IPS-18c (cell line): ENCODE measurements around the gene ASB4.
"Not testable (repeated sequence)": the region's sequence is repeated elsewhere in the genome, so short reads cannot be mapped to it uniquely, and the experiment has no call there.

Source experiments
- H3K4me3 ChIP-seq: 2 replicates; pipeline ENCODE4 v1.7.0; 2013; ENCODE audit warnings: low read depth, mild to moderate bottlenecking, low read length, moderate library complexity; ENCODE audit not compliant: insufficient read depth
- H3K9me3 ChIP-seq: one replicate; pipeline ENCODE4 v1.6.1; 2013; ENCODE audit warnings: mild to moderate bottlenecking, low read length, moderate library complexity; ENCODE audit not compliant: control insufficient read depth, insufficient read depth

The ASB4 gene

DNA sequence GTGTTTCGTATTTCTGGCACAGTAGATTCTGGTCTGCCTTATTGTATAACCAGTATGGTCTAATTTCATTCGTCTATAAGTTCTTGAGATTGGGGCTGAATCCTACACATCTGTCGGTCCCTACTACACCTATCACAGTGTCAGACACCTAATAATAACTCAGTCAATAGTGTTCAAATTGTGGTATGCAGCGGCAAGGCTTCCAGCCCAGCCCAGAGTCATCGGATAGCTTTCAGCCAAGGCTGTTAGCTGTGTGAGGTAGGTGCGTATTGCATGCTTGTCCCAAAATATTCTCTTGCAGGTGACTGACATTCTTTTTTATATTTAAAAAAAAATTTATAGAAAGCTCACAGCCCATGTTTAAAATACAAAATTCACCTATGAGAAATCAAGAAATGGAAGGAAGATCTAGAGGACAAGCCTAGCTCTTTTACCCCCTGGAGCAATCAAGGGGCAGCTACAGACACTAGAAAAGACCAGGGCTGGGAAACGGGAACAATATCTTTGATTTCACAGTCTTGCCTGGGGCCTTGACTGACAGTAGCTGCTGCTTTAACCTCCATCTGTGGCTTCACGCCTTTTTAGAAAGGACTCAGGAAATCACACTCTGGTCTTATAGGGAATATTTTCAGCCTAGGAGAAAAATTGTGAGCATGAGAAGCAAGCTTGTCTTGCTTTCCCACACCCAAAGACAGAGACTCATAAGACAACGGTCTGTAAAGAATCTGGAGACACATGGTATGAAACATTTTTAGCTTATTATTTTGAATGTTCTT, 9.5 kb upstream of the ASB4 start:
- H3K4me3 ChIP-seq, result no peak overlapping the region

DNA sequence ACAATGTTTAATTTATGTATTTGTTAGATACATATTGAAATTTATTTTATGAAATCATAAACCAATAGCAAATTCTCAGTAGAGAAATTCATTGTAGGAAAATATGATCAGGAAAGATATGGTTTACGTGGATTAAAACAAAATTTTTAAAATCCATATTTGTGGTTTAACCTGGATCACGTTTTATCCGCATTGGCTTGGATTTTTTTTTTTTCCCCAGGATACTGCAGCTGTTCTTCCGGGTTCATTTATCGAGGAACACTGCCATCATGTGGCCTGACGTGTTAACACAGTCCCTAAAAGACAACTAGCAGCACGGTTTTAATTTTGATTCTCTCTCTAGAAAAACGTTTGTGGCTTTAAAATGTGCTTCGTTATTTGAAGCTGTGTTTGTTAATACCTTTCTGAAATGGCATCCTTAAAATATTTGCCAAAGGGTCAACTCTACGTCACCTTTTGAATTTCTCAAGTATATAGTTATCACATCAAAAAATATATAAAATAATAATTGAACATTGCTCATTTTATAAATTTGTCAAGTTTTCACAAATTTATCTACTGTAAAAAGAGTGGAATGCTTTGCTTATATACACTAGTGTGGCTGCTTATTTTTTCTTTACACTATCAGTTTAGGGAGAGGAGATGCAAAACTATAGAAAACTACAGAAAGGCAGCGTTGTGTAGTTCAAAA, 8.7 kb upstream of the ASB4 start:
- H3K9me3 ChIP-seq, result no peaks in the 10 kb centered on the region
- H3K4me3 ChIP-seq, result no peak overlapping the region

More for the DNA sequence above, 9.5 kb upstream of the ASB4 start:
- no peaks in the 10 kb centered on the region for H3K9me3 ChIP-seq

- H3K9me3 ChIP-seq, result no peaks in the 10 kb centered on the region
- no peak overlapping the region for H3K4me3 ChIP-seq
These were observed 7.3 kb upstream of the ASB4 start for GRCh38 chr7:95478272-95479037.

- no peak overlapping the region for H3K4me3 ChIP-seq
- H3K9me3 ChIP-seq, result no peaks in the 10 kb centered on the region
These were observed 5.6 kb upstream of the ASB4 start for GRCh38 chr7:95479992-95480624.

DNA sequence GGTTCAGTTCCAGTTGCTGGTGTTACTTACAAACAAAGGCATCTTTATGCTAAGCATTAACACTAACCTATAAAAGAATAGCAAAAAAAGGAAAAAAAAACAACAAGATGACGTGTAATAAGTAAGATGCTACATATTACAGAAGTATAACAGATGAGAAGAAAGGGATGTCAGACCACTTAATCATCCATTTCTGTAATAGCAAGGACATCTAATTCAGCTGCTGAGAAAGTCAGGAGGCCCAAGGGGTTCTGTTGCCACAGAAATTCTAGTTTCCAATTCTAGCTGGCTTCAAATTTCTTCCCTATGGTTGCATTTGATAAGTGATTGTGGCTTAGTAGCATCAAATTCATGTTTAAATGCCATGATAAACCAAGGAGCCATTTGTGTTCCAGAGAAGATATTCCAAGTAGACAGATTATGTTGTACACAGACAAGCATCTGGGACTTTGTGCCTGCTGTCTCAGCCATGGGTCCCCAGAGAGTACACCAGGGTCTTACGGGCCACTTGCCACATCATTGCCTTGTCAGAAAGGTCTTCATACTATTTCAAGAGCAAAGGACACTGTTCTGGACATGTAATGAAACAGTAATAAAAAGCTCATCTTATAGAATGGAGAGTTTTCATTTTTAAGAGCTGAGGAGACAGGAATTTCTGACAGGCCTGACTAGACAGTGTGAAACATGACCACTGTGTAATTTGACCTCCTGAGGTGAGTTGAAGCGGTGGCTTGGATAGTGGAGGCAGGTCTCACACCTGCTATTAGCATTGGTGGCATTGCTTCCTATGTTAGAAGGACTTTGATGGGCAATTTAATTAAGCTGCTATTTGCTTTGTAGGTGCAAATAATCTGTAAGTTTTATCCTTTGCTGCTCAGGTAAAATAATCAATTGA, 4.2 kb upstream of the ASB4 start:
- Histone ChIP-seq H3K4me3 (no peak overlapping the region), H3K9me3 (no peaks in the 10 kb centered on the region)

DNA sequence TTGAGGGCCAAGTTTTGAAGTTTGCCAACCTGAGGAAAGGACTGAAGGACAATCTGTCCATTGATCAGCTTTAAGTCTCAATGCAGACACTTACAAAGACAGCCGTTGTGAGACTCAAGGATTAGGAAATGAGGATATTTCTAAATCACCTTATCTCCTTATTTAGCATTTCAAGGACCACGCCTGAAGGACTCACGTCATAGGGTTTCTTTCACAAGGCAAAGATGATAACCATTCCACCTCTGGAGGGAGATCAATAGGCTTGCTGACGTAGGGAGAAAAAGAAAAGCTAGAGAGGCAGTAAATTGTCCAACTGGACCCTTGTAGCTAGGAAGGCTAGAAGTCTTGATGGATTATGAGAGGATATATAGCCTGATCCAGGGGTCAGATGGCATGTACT, 3.3 kb upstream of the ASB4 start:
- Histone ChIP-seq H3K4me3 (no peak overlapping the region), H3K9me3 (no peaks in the 10 kb centered on the region)

- H3K9me3 ChIP-seq, result no peaks in the 10 kb centered on the region
- H3K4me3 ChIP-seq, result no peak overlapping the region
These were observed 4.6 kb downstream of the ASB4 start for GRCh38 chr7:95490231-95490762.

- no peak overlapping the region for H3K4me3 ChIP-seq
- no peaks in the 10 kb centered on the region for H3K9me3 ChIP-seq
These were observed 5.5 kb downstream of the ASB4 start for GRCh38 chr7:95491201-95491600.

- H3K9me3 ChIP-seq, result no peaks in the 10 kb centered on the region
These were observed 6.0 kb downstream of the ASB4 start for GRCh38 chr7:95491634-95492314.

GRCh38 chr7:95493247-95493646, 7.5 kb downstream of the ASB4 start:
- H3K4me3 ChIP-seq, result no peak overlapping the region
- H3K9me3 ChIP-seq, result no peaks in the 10 kb centered on the region

More at GRCh38 chr7:95491634-95492314, 6.0 kb downstream of the ASB4 start:
- H3K4me3 ChIP-seq, result no peak overlapping the region

DNA sequence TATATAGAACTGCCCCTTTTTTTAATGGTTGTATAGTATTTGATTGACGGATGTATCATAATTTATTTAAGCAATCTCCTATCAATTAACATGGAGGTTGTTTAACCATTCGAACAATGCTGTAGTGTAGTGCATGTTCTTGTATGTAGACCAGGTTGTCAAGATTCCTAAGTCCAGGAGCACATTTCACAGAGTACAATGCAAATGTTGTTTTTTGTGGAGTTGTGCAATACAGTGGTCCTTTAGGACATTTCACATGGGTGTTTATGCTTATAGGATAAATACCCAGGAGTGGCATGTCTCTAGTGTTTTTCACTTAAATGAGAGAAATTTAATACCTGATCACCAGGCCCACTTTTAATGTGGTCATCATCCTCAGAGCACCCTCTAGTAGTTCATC, 8.1 kb downstream of the ASB4 start:
- no peak overlapping the region for H3K4me3 ChIP-seq

GRCh38 chr7:95501261-95501832, 15.6 kb downstream of the ASB4 start:
- no peak overlapping the region for H3K4me3 ChIP-seq

More for the DNA sequence above, 8.1 kb downstream of the ASB4 start:
- H3K9me3 ChIP-seq, result no peaks in the 10 kb centered on the region

DNA sequence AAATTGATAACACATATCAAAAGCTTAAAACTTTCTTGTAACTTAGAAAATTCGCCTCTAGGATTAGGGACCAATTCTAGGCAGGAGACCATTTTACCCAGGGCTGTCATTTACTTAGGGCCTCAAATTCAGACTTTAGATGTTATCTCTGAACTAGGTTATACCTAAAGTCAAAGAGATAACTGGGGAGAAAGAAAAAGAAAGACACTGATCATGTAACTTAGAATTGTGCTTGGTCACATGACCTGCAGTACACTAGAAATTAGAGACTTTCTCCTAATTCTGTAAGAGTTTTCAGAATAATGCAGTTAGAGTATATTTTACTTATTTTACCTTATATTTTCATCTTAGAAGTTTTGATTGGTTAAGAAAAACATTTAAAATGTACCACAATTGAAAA, 16.7 kb downstream of the ASB4 start:
- H3K9me3 ChIP-seq, result no peaks in the 10 kb centered on the region
- H3K4me3 ChIP-seq, result no peak overlapping the region

More at GRCh38 chr7:95501261-95501832, 15.6 kb downstream of the ASB4 start:
- no peaks in the 10 kb centered on the region for H3K9me3 ChIP-seq

DNA sequence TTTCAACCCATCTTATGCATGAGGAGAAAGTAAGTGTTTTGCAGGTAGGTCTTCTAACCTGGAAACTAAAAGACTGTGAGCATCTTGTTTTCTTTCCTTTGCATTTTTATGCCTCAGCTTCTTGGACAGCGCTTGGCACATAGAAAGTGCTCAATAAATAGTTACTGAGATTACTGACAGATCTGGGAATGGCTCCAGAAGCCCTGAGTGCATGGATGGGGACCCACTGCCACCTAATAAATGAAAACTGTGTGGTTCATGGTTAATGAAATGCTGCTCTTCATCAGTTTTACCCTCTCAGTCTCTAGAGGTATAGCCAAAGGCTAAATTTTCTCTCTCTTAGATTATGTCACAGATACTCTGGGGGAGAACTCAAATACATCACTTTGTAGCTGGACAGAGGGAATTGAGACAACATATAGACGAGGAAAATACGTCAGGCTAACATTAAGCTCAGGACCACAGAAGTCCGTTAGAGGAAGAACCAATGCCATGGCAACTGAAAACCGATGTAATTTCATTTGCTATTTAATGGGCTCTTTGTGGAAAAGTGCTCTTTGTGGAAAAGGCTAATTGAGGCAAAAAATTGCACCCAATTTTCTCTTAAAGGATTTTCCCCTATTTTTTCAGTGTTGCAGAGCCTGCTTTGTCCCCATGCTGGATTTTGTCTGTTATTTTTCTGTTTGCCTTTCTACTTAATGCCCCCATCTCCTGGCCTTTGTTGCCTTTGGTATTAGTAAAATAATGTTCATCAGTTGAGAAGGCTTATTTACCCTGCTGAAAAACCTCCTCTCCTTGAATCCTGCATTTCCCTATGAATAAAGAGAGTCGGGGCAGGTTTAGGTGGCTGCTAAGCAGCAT, 17.8 kb downstream of the ASB4 start:
- Histone ChIP-seq H3K4me3 (no peak overlapping the region), H3K9me3 (no peaks in the 10 kb centered on the region)

GRCh38 chr7:95504132-95504588, 18.4 kb downstream of the ASB4 start:
- not testable (repeated sequence) for H3K9me3 ChIP-seq, H3K4me3 ChIP-seq
